ENCODE results near the gene LENG8.

The LENG8 gene

GRCh38 chr19:54457773-54458647, 9.0 kb downstream of the LENG8 start:
- DNase-seq (ENCODE audit: low read depth, low spot score), result no peak
- no peak for TF ChIP-seq CTCF (IDR thresholded peaks at IDR 0.05; ENCODE audit: insufficient read depth, low read length, missing control alignments)
- ChIA-PET POLR2A (interaction anchor here (3.3 kb wide), 1 partner anchor 9 kb away, joined by 29 read pairs; the partner anchor contains the start of gene LENG8), CTCF (interaction anchor here (0.9 to 1.7 kb wide), 2 partner anchors 8 to 19 kb away, joined by 3 to 5 read pairs; no protein-coding TSS in a partner anchor)
- no peak overlapping the region for H3K4me3 ChIP-seq (ENCODE audit: low read depth, low read length)

GRCh38 chr19:54458648-54459281, 9.8 kb downstream of the LENG8 start:
- no peak for DNase-seq (ENCODE audit: low read depth, low spot score)
- ChIA-PET POLR2A (interaction anchor here (3.3 kb wide), 1 partner anchor 10 kb away, joined by 29 read pairs; the partner anchor contains the start of gene LENG8), CTCF (interaction anchor here (0.9 to 1.7 kb wide), 3 partner anchors 9 to 20 kb away, joined by 3 to 5 read pairs (median 3); no protein-coding TSS in a partner anchor)
- no peak for TF ChIP-seq CTCF (IDR thresholded peaks at IDR 0.05; ENCODE audit: insufficient read depth, low read length, missing control alignments)
- no peak overlapping the region for H3K4me3 ChIP-seq (ENCODE audit: low read depth, low read length)

GRCh38 chr19:54459282-54460229, 10.6 kb downstream of the LENG8 start:
- POLR2A ChIA-PET, result interaction anchor here (3.3 kb wide), 1 partner anchor 11 kb away, joined by 29 read pairs; the partner anchor contains the start of gene LENG8
- H3K4me3 ChIP-seq (ENCODE audit: low read depth, low read length), result no peak overlapping the region
- TF ChIP-seq CTCF (IDR thresholded peaks at IDR 0.05; ENCODE audit: insufficient read depth, low read length, missing control alignments), result no peak
- CTCF ChIA-PET, result interaction anchor here (0.9 to 1.7 kb wide), 3 partner anchors 8 to 21 kb away, joined by 3 to 5 read pairs (median 5); no protein-coding TSS in a partner anchor
- DNase-seq (ENCODE audit: low read depth, low spot score), result no peak

- DNase-seq (ENCODE audit: low read depth, low spot score), result no peak
- no peak overlapping the region for H3K4me3 ChIP-seq (ENCODE audit: low read depth, low read length)
- TF ChIP-seq CTCF (IDR thresholded peaks at IDR 0.05; ENCODE audit: insufficient read depth, low read length, missing control alignments), result no peak
- CTCF ChIA-PET, result interaction anchor here (1.5 kb wide), 1 partner anchor 10 kb away, joined by 4 read pairs; no protein-coding TSS in a partner anchor
- POLR2A ChIA-PET, result interaction anchor here (3.3 to 3.4 kb wide), 2 partner anchors 12 kb away, joined by 29 to 49 read pairs; partner anchors contain the start of gene LENG8
Observed at GRCh38 chr19:54460230-54461005, 11.4 kb downstream of the LENG8 start.

- CTCF ChIA-PET, result interaction anchor here (1.5 kb wide), 1 partner anchor 11 kb away, joined by 4 read pairs; no protein-coding TSS in a partner anchor
- TF ChIP-seq CTCF (IDR thresholded peaks at IDR 0.05; ENCODE audit: insufficient read depth, low read length, missing control alignments), result no peak
- POLR2A ChIA-PET, result interaction anchor here (3.4 kb wide), 1 partner anchor 13 kb away, joined by 49 read pairs; the partner anchor contains the start of gene LENG8
- DNase-seq (ENCODE audit: low read depth, low spot score), result no peak
- no peak overlapping the region for H3K4me3 ChIP-seq (ENCODE audit: low read depth, low read length)
Observed at GRCh38 chr19:54461210-54461609, 12.2 kb downstream of the LENG8 start.
